Measurements from ENCODE around the gene ST3GAL5. TPM values are rescaled to one million over a fixed set of nuclear protein-coding genes. Genes with fewer than 3 reads are reported as not detected.

Gene ST3GAL5
- total RNA-seq, 1 donor, result 17.4 TPM

DNA sequence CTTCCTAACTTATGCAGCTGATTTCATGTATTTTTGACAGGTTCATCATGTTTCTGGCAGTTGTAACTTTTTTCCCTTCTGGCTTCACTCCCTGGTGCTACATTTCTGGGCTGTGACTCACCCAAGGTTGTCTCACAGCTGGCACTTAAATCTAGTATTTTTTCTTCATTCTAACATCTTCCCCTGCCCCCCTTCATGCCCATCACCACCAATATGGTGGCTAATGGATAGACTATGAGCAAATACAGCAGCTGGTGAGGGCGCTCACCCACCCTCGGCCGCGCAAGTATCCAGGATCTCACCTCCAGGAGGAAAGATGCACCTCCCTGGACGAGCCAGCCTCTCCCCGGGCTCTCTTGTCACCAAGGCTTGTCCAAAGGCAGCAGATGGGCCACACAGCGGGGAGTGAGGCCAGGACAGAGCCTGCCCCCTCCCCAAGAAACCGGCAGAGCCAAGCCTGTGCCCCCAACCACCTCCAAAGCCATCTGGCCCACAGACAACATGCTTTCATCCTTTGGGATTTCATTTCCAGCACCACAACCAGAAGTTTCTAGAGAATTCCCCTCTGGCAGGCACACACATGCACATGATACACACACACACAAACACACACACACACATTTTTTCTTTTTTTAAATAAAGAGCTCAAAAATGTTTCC, 95.9 kb downstream of the ST3GAL5 start:
- Histone ChIP-seq H3K9me3 (ENCODE audit: low read depth, low read length) (no peaks in the 10 kb centered on the region), H3K27me3 (ENCODE audit: insufficient read depth, low read length) (no peaks in the 10 kb centered on the region), H3K4me2 (ENCODE audit: insufficient read depth, low read length) (peak overlapping the region; percentile 2), H4K20me1 (ENCODE audit: insufficient read depth, low read length) (peaks cover 7% of the 10 kb centered on the region), H3K27ac (ENCODE audit: low read depth, low read length) (no peak overlapping the region), H2AFZ (ENCODE audit: low read length) (no peak overlapping the region), H3K79me2 (ENCODE audit: insufficient read depth, low read length) (no peaks in the 10 kb centered on the region), H3K36me3 (ENCODE audit: insufficient read depth, low read length) (peaks cover 5% of the 10 kb centered on the region), H3K4me1 (ENCODE audit: insufficient read depth, low read length) (peaks cover 31% of the 10 kb centered on the region), H3K4me3 (ENCODE audit: insufficient read depth, low read length) (no peak overlapping the region)
- TF ChIP-seq, protein P1, sequence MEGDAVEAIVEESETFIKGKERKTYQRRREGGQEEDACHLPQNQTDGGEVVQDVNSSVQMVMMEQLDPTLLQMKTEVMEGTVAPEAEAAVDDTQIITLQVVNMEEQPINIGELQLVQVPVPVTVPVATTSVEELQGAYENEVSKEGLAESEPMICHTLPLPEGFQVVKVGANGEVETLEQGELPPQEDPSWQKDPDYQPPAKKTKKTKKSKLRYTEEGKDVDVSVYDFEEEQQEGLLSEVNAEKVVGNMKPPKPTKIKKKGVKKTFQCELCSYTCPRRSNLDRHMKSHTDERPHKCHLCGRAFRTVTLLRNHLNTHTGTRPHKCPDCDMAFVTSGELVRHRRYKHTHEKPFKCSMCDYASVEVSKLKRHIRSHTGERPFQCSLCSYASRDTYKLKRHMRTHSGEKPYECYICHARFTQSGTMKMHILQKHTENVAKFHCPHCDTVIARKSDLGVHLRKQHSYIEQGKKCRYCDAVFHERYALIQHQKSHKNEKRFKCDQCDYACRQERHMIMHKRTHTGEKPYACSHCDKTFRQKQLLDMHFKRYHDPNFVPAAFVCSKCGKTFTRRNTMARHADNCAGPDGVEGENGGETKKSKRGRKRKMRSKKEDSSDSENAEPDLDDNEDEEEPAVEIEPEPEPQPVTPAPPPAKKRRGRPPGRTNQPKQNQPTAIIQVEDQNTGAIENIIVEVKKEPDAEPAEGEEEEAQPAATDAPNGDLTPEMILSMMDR (IDR thresholded peaks at IDR 0.05; ENCODE audit: extremely low read depth, low read depth, low read length), result no peak
- DNase-seq (ENCODE audit: insufficient read length, low spot score, missing footprints), result peak; percentile 95

DNA sequence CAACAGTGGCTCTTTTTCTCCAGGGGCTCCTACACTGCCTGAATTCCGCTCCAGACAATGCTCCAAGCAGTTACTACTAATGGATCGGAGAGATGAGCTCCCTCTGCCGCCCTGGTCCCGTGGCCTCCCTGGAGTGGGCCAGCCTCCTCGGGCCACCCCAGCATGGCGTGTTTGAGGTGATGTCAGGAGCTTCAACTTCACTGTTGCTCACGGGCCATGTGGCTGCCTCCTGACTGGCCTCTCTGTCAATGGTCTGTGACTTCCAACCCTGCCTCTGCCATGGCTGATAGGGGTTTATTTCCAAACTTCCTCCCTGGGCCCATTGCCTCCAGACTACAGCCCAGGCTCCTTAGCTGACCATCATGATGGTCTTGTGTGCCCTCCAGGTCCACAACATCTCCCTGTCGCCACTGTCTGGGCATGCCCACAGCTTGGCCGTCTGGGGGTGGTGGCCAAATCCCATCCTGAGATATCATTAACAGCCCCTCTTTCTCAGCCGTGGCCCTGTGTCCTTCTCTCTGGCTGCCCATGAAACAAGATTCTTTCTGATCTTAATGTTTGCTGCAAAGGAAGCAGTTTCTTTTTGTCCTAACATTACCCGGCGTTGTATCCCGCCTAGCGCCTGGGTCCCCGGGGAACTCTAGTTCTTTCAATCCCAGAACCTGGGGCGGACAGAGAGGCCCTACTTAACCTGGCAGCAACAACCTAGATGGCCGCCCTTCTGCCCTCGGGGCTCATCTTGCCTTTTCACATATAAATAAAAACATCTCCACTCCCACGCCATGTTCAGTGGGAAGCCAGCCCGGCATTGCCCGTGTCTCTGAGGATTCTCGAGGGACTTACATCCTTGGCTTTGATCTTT, 96.9 kb downstream of the ST3GAL5 start:
- TF ChIP-seq, protein P1 (IDR thresholded peaks at IDR 0.05; ENCODE audit: extremely low read depth, low read depth, low read length), result no peak
- H3K4me3 ChIP-seq (ENCODE audit: insufficient read depth, low read length), result no peak overlapping the region
- no peak overlapping the region for H2AFZ ChIP-seq (ENCODE audit: low read length)
- H4K20me1 ChIP-seq (ENCODE audit: insufficient read depth, low read length), result peaks cover 12% of the 10 kb centered on the region
- H3K79me2 ChIP-seq (ENCODE audit: insufficient read depth, low read length), result no peaks in the 10 kb centered on the region
- peak; percentile 85 for DNase-seq (ENCODE audit: insufficient read length, low spot score, missing footprints)
- no peaks in the 10 kb centered on the region for H3K9me3 ChIP-seq (ENCODE audit: low read depth, low read length)
- H3K4me1 ChIP-seq (ENCODE audit: insufficient read depth, low read length), result peaks cover 31% of the 10 kb centered on the region
- peak overlapping the region; percentile 2 for H3K4me2 ChIP-seq (ENCODE audit: insufficient read depth, low read length)
- peaks cover 15% of the 10 kb centered on the region for H3K36me3 ChIP-seq (ENCODE audit: insufficient read depth, low read length)
- H3K27me3 ChIP-seq (ENCODE audit: insufficient read depth, low read length), result no peaks in the 10 kb centered on the region
- no peak overlapping the region for H3K27ac ChIP-seq (ENCODE audit: low read depth, low read length)

DNA sequence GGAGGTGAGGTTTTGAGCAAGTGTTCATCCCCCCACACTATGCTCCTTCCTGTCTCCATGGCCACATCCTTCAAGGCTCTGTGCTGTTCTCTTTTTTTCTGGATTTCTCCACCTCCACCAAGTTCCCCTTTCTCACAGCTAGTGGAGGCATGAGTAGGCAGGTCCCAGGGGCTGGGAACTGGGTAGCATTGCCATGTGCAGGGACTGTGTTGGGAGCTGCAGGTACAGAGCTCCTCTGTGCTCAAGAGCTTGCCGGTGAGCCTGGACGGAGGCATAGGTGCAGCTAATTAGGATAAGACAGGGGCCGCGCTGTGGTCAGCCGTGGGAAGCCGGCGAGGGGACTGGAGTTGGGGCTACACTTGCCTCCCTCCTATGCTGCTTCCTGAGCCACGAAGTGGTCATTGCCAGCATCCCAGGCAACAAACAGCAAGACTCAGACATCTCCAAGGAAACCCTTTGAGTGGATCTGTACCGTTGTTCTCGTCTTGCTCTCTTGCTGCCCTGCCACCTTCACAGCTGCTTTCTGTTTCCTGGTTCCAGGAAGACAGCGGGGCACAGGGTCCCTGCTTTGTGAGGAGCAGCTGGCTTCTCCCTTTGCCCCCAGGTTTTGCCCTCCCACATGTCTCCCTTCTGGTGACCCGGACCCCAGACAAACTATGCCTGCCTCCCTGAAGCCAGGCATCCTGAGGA, 98.1 kb downstream of the ST3GAL5 start:
- Histone ChIP-seq H4K20me1 (ENCODE audit: insufficient read depth, low read length) (peaks cover 19% of the 10 kb centered on the region), H3K27ac (ENCODE audit: low read depth, low read length) (no peak overlapping the region), H3K4me1 (ENCODE audit: insufficient read depth, low read length) (peaks cover 30% of the 10 kb centered on the region), H3K4me2 (ENCODE audit: insufficient read depth, low read length) (no peak overlapping the region), H3K36me3 (ENCODE audit: insufficient read depth, low read length) (peaks cover 18% of the 10 kb centered on the region), H3K27me3 (ENCODE audit: insufficient read depth, low read length) (no peaks in the 10 kb centered on the region), H3K9me3 (ENCODE audit: low read depth, low read length) (no peaks in the 10 kb centered on the region), H3K4me3 (ENCODE audit: insufficient read depth, low read length) (no peak overlapping the region), H2AFZ (ENCODE audit: low read length) (no peak overlapping the region), H3K79me2 (ENCODE audit: insufficient read depth, low read length) (no peaks in the 10 kb centered on the region)
- TF ChIP-seq, protein P1 (IDR thresholded peaks at IDR 0.05; ENCODE audit: extremely low read depth, low read depth, low read length), result no peak
- DNase-seq (ENCODE audit: insufficient read length, low spot score, missing footprints), result peak; percentile 71
